GM21360 (cell line): ENCODE measurements around the gene FAM124A.

Experiments
- ATAC-seq: cut with Tn5 transposase; IDR thresholded peaks from one replicate; pipeline ENCODE4 v1.9.1; 2021; ENCODE audit warnings: mild to moderate bottlenecking, moderate library complexity; ENCODE audit not compliant: unreplicated experiment

The FAM124A gene

DNA sequence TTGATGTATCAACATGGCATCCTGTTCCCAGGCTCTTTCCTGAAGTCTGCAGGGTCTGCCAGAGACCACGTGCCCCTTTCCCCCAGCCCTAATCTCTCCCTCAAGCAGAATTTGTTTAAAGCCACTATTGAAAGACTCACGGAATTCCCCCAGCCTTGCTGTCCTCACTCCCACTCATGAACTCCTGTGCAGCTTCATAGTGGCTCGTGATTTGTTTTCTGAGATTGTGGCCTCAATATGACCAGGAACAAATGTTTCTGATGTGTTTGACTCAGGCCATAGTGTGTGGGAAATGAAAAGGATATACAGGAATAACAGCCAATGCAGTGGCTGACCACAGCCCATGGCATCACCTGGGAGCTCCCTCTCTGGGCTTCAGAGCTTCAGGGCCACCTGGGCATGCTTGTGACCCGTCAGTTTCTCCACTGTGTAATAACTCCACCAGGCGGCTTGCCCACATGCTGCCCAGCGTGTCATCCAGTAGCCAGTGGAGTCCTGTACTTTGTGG lies 109.2 kb downstream of the FAM124A start:
- ATAC-seq = peak; percentile 46

DNA sequence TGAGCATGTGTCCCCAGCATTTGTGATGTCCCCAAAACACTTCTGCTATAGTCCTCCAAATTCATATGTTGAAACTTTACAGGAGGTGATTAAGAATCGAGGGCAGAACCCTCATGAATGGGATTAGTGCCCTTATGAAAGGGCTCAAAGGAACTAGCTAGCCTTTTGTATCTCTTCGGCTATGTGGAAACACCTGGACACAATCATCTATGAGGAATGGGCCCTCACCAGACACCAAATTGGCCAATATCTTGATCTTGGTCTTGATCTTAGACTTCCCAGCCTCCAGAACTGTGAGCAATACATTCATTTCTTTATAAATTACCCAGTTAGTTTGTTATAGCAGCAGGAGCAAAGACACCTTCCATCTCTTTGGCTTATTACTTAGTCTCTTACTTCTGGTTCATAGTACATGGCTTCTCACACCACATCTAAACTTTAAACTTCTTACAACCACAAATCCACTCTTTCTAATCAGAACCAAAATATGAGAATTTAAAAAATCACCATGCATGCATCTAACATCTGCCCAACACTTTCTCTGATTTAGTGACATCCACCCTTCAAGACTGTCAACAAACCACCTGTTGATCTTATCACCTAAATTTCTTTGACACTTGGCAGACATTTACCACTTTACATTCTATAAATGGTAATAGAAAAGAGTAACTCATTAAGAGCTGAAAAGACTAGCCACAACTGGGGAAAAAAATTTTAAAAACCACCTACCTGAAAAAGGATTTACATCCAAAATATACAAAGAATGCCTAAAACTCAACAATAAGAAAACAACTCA lies 110.6 kb downstream of the FAM124A start:
- ATAC-seq = no peak

DNA sequence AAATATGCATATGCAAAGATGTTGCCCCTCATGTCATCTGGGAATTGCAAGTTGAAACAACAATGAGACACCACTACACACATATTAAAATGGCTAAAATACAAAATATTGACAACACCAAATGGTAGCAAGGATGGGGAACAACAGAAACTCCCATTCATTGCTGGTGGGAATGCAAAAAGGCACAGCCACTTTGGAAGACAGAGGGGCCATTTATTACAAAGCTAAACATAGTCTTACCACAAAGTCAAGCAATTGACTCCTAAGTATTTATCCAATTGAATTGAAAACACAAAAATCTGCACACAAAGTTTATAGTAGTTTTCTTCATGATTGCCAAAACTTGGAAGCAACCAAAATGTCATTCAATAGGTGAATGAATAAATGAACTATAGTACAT lies 111.2 kb downstream of the FAM124A start:
- no peak for ATAC-seq

DNA sequence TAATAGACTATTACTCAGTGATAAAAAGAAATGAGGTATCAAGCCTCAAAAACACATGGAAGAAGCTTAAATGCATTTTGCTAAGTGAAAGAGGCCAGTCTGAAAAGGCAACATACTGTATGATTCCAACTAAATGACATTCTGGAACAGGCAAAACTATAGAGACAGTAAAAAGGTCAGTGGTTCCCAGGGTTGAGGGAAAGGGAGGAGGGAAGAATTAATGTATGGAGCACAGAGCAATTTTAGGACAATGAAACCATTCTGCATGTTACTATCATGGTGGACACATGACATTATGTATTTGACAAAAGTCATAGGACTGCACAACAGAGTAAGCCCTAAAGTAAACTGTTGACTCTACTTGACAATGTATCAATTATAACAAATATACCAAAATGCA lies 111.6 kb downstream of the FAM124A start:
- no peak for ATAC-seq
